K562 (cell line): ENCODE measurements around the gene ZMYND8. TPM values are rescaled to one million over a fixed set of nuclear protein-coding genes. Genes with fewer than 3 reads are reported as not detected.
A peak's percentile ranks its signal among the peaks of the same experiment; 100 is the strongest.

Experiments used
- ATAC-seq: fragments of 200-7000 bp; cut with Tn5 transposase; 3 replicates; pipeline ENCODE4 v1.9.1; 2020; ENCODE audit warnings: moderate library complexity
- BruUV-seq: library from RNA; stranded (reverse); fragments of 400-500 nt; replicated peaks from 2 replicates; lab custom pipeline; 2021; lab: Mats Ljungman, UMichigan
- CTCF ChIA-PET: fragments of 300-600 bp; formaldehyde crosslinking; extraction: SDS; loops from one replicate; lab custom pipeline; 2021; ENCODE audit warnings: low intra/inter-chr PET ratio; lab: Yijun Ruan, JAX
- POLR2A ChIA-PET: fragments of 300-600, 350-650 bp; sonication (Branson Sonifier 250); formaldehyde crosslinking; extraction: SDS; loops from one replicate; lab custom pipeline; 2021; ENCODE audit warnings: antibody characterized with exemption, inconsistent platforms; lab: Yijun Ruan, JAX
- DNase-seq, 4 experiments: peaks; one replicate each; pipeline versions ENCODE4 v3.0.0 to v3.0.0-alpha.2; 2011 to 2018; ENCODE audit warnings: low spot score in 3 of 4, mixed read lengths in 3 of 4; ENCODE audit errors: extremely low read depth in 1 of 4
- FAIRE-seq: peaks from 2 replicates; lab custom pipeline; 2011; peaks lifted over from hg19 to GRCh38; lab: Jason Lieb, UNC
- H2AFZ ChIP-seq: 2 replicates; pipeline ENCODE4 v1.6.0; 2011; ENCODE audit warnings: low read depth, low read length, control low read depth, inconsistent platforms
- H3K27ac ChIP-seq: fragments of 200-600 bp; 3 replicates; pipeline ENCODE4 v1.8.0; 2011; ENCODE audit warnings: low read depth, mild to moderate bottlenecking, control low read depth, inconsistent platforms, low read length, moderate library complexity, mixed read lengths; ENCODE audit errors: extremely low read depth
- H3K27me3 ChIP-seq, 2 experiments: fragments of 300-600 bp in 1 of 2; 2 replicates in 1 of 2; 3 replicates in 1 of 2; pipeline versions ENCODE4 v1.6.0 to v1.8.0; 2011; ENCODE audit warnings: inconsistent platforms in 2 of 2, low read length in 2 of 2, mild to moderate bottlenecking in 1 of 2, mixed read lengths in 1 of 2, moderate library complexity in 1 of 2; ENCODE audit not compliant: control insufficient read depth in 2 of 2, insufficient read depth in 2 of 2
- H3K36me3 ChIP-seq: fragments of 300-600 bp; 3 replicates; pipeline ENCODE4 v1.8.0; 2011; ENCODE audit warnings: mild to moderate bottlenecking, low read length, inconsistent platforms; ENCODE audit not compliant: control insufficient read depth, insufficient read depth
- H3K4me1 ChIP-seq, 2 experiments: fragments of 200-600 bp in 1 of 2; replicated peaks in 1 of 2; 2 replicates in 1 of 2; 3 replicates in 1 of 2; pipeline versions ENCODE4 v1.5.1 to v1.8.0; 2011; ENCODE audit warnings: inconsistent platforms in 2 of 2, low read length in 2 of 2, mild to moderate bottlenecking in 1 of 2, mixed read lengths in 1 of 2, moderate library complexity in 1 of 2; ENCODE audit not compliant: control insufficient read depth in 2 of 2, insufficient read depth in 2 of 2
- H3K4me2 ChIP-seq: 2 replicates; pipeline ENCODE4 v1.6.1; 2011; ENCODE audit warnings: low read length, control low read depth, inconsistent platforms, mixed read lengths; ENCODE audit not compliant: insufficient read depth
- H3K4me3 ChIP-seq: fragments of 200-600 bp; sonication (generic), shearing (Covaris generic); 2 replicates; pipeline ENCODE4 v1.5.1; 2016; ENCODE audit warnings: control low read depth, inconsistent platforms
- H3K79me2 ChIP-seq: fragments of 200-600 bp; 3 replicates; pipeline ENCODE4 v1.8.0; 2011; ENCODE audit warnings: low read length, inconsistent platforms; ENCODE audit not compliant: control insufficient read depth, insufficient read depth
- H3K9ac ChIP-seq, 2 experiments: 2 replicates each; pipeline versions ENCODE4 v1.6.0 to v1.6.1; 2011; ENCODE audit warnings: low read depth in 2 of 2, low read length in 2 of 2, control low read depth in 1 of 2, inconsistent platforms in 1 of 2, mild to moderate bottlenecking in 1 of 2, mixed read lengths in 1 of 2; ENCODE audit not compliant: insufficient read depth in 1 of 2
- H3K9me1 ChIP-seq: one replicate; pipeline ENCODE4 v1.6.0; 2011; ENCODE audit warnings: inconsistent platforms, mild to moderate bottlenecking, low read length, moderate library complexity; ENCODE audit not compliant: control insufficient read depth, insufficient read depth
- H3K9me3 ChIP-seq: replicated peaks from 2 replicates; pipeline ENCODE4 v1.5.1; 2011; ENCODE audit warnings: low read depth, low read length, inconsistent platforms; ENCODE audit not compliant: control insufficient read depth, insufficient read depth
- H4K20me1 ChIP-seq: replicated peaks from 2 replicates; pipeline ENCODE4 v1.6.1; 2011; ENCODE audit warnings: low read length, inconsistent platforms, mixed read lengths; ENCODE audit not compliant: control insufficient read depth, insufficient read depth
- ARNT ChIP-seq, 2 experiments: fragments of 450-650 bp; IDR thresholded peaks; 2 replicates each; pipeline ENCODE4 v1.6.1; 2016; ENCODE audit warnings: mild to moderate bottlenecking in 1 of 2
- BCOR ChIP-seq: fragments of 450-650 bp; IDR thresholded peaks from 2 replicates; pipeline ENCODE4 v1.6.1; 2016
- CHD4 ChIP-seq: fragments of 200-600 bp; sonication (generic); IDR thresholded peaks from 3 replicates; pipeline ENCODE4 v1.6.1; 2012; ENCODE audit warnings: low read depth, mild to moderate bottlenecking, mixed read lengths, low read length, inconsistent platforms; ENCODE audit not compliant: insufficient read depth, insufficient replicate concordance, poor library complexity, severe bottlenecking
- E2F6 ChIP-seq, 2 experiments: IDR thresholded peaks; 2 replicates each; pipeline ENCODE4 v1.6.1; 2011; ENCODE audit warnings: borderline replicate concordance in 1 of 2, control low read depth in 1 of 2, low read depth in 1 of 2, low read length in 1 of 2, mild to moderate bottlenecking in 1 of 2, mixed read lengths in 1 of 2, moderate library complexity in 1 of 2; ENCODE audit not compliant: insufficient read depth in 1 of 2, insufficient read length in 1 of 2, poor library complexity in 1 of 2, severe bottlenecking in 1 of 2; ENCODE audit errors: extremely low read depth in 1 of 2
- KLF10 ChIP-seq: fragments of 250-450 bp; sonication (Bioruptor Pico); IDR thresholded peaks from 2 replicates; pipeline ENCODE4 v1.6.1; 2021; ENCODE audit warnings: matching md5 sums
- NFRKB ChIP-seq: fragments of 450-650 bp; IDR thresholded peaks from 2 replicates; pipeline ENCODE4 v1.6.1; 2016; ENCODE audit warnings: low read depth
- SMAD3 ChIP-seq: fragments of 450-650 bp; formaldehyde crosslinking; conservative IDR thresholded peaks from 2 replicates; pipeline ENCODE4 v1.4.0; 2020; ENCODE audit warnings: mild to moderate bottlenecking
- STAT6 ChIP-seq: sonication (generic); formaldehyde crosslinking; IDR thresholded peaks from 2 replicates; pipeline ENCODE4 v1.8.1; 2023; ENCODE audit warnings: mild to moderate bottlenecking, missing genetic modification reagents
- ZNF639 ChIP-seq, 2 experiments: fragments of 200-800 bp in 1 of 2; sonication (Bioruptor generic) in 1 of 2; sonication (generic) in 1 of 2; formaldehyde crosslinking in 1 of 2; IDR thresholded peaks in 1 of 2; conservative IDR thresholded peaks in 1 of 2; 2 replicates each; pipeline versions ENCODE4 v1.5.0 to v1.6.1; 2016 to 2020; ENCODE audit warnings: missing compliant biosample characterization in 1 of 2, missing genetic modification characterization in 1 of 2, missing genetic modification reagents in 1 of 2
- WGBS: fragments of 100-300 bp; shearing (Covaris generic); methylation state at CpG from one replicate; pipeline ENCODE4 v1.1.6; 2016; ENCODE audit warnings: low coverage, mixed read lengths; ENCODE audit not compliant: insufficient coverage; ENCODE audit errors: missing lambda C conversion rate; 5-methylcytosine and 5-hydroxymethylcytosine counted together
- in situ Hi-C: fragments of 300-500 bp; cut with MboI; formaldehyde crosslinking; loops from 4 replicates; pipeline ENCODE4 v1.15.0; 2018; ENCODE audit warnings: inconsistent platforms, mixed read lengths
- intact Hi-C: fragments of 100-400 bp; cut with micrococcal nuclease; formaldehyde crosslinking; loops from 2 replicates; pipeline ENCODE4 v1.14.2; 2022
- polyA plus RNA-seq, 8 experiments: library from polyadenylated mRNA; depleted of rRNA in 4 of 8; stranded (reverse) in 5 of 8; unstranded in 3 of 8; fragments of >200 nt; fragmentation: Nextera tagmentation in 2 of 8; fragmentation: Illumina TruSeq in 1 of 8; extraction: Ambion mirVana in 2 of 8; extraction: Trizol in 1 of 8; gene quantifications; 2 replicates each; pipeline versions ENCODE4 v1.2.1 to v1.2.3, GENCODE V29; 2011 to 2014; ENCODE audit warnings: inconsistent platforms in 1 of 8, missing spikeins in 1 of 8
- total RNA-seq, 7 experiments: library from RNA; depleted of rRNA in 6 of 7; stranded (reverse); fragments of >200 nt in 6 of 7; fragmentation: Illumina TruSeq in 2 of 7; extraction: Trizol in 2 of 7; gene quantifications; 2 replicates each; pipeline versions ENCODE4 v1.2.1 to v1.2.3, GENCODE V29; 2011 to 2021; ENCODE audit warnings: low replicate concordance in 1 of 7

Gene ZMYND8
- total and polyA plus RNA-seq, 9 of the 15 experiments (the other 6 are each of a cell fraction or from before 2014, with no cell fraction given), result 31.8 to 148 (median 71.9) TPM

GRCh38 chr20:47391276-47392010, 34.9 kb upstream of the ZMYND8 start:
- no peak for ATAC-seq
- TSS peak; percentile 77 for BruUV-seq
- peak overlapping the region; percentile 92 for H2AFZ ChIP-seq
- TF ChIP-seq SMAD3 (CRISPR knock-in tag) (0 out of 2 replicates have a peak, but pooled peaks have one; percentile 32), NFRKB (peak; percentile 6; the same call in 1 of the 2 replicates), STAT6 (CRISPR knock-in tag) (no peak), BCOR (peak; percentile 58), ARNT (IDR thresholded peaks at IDR 0.05) (0 out of 4 replicates have a peak, but pooled peaks of 1 of the 2 experiments have one; percentile 50), E2F6 (IDR thresholded peaks at IDR 0.05; ENCODE audit: borderline replicate concordance in 1 of 2, extremely low read depth in 1 of 2, insufficient read depth in 1 of 2, insufficient read length in 1 of 2, low read depth in 1 of 2, low read length in 1 of 2, poor library complexity in 1 of 2, severe bottlenecking in 1 of 2) (peak in 1 of 2 experiments; percentile 14), CHD4 (peak; percentile 20), ZNF639 (CRISPR knock-in tag; conservative IDR thresholded peaks at IDR 0.05 in 1 of 2, IDR thresholded peaks at IDR 0.05 in 1 of 2) (peak in 1 of 2 experiments; percentile 44; a peak in 1 of 4 replicates), KLF10 (CRISPR knock-in tag) (no peak)

More at GRCh38 chr20:47391276-47392010, 34.9 kb upstream of the ZMYND8 start:
- no peak overlapping the region for H3K4me3 ChIP-seq
- FAIRE-seq, result no peak
- peak overlapping the region in 1 of 2 experiments; percentile 28; a peak in 1 of 4 replicates for H3K9ac ChIP-seq
- H3K27ac ChIP-seq, result peak overlapping the region; percentile 95
- H4K20me1 ChIP-seq, result no peaks in the 10 kb centered on the region
- no peak for DNase-seq
- H3K79me2 ChIP-seq, result no peaks in the 10 kb centered on the region
- no peaks in the 10 kb centered on the region for H3K36me3 ChIP-seq
- ChIA-PET POLR2A (interaction anchor here (0.7 to 2.0 kb wide), 7 partner anchors 7 to 186 kb away, joined by 3 to 10 read pairs (median 3); partner anchors contain the start of gene NCOA3), CTCF (no interaction called here)
- intact Hi-C loops (no loop called here), in situ Hi-C loops (loop anchor here (5.0 to 25.0 kb wide), 2 partner anchors 194 to 629 kb away; no protein-coding TSS in a partner anchor)
- H3K4me1 ChIP-seq, result peaks cover 4 to 19% of the 10 kb centered on the region in 2 experiments; a peak in 4 of 5 replicates
- no peaks in the 10 kb centered on the region for H3K27me3 ChIP-seq
- H3K4me2 ChIP-seq, result peak overlapping the region; percentile 67
- peaks cover 14% of the 10 kb centered on the region for H3K9me3 ChIP-seq
- 97% methylated on average over 4 of the region's 6 CpGs for WGBS
- H3K9me1 ChIP-seq, result no peaks in the 10 kb centered on the region
